Left renal pelvis (tissue), 4 donors: ENCODE measurements around the gene DIS3L2. TPM values are rescaled to one million over a fixed set of nuclear protein-coding genes. Genes with fewer than 3 reads are reported as not detected.

Experiments
- DNase-seq, 4 donors: peaks; one replicate each; pipeline ENCODE4 v3.0.0-alpha.2; 2013; ENCODE audit warnings: low read depth in 4 of 4, low spot score in 3 of 4
- polyA plus RNA-seq, 4 donors: library from polyadenylated mRNA; unstranded; fragments of 120-200 nt; gene quantifications; one replicate each; pipeline ENCODE4 v1.2.1, GENCODE V29; 2013; ENCODE audit not compliant: insufficient read length in 4 of 4

The DIS3L2 gene
- polyA plus RNA-seq, 4 donors = 26.5 to 42.7 (median 33.0) TPM

GRCh38 chr2:232049350-232049749 lies 87.8 kb downstream of the DIS3L2 start:
- no peak for DNase-seq

GRCh38 chr2:232052591-232052990 lies 91.1 kb downstream of the DIS3L2 start:
- no peak for DNase-seq

GRCh38 chr2:232053777-232054176 lies 92.3 kb downstream of the DIS3L2 start:
- DNase-seq = no peak

GRCh38 chr2:232058063-232058877 lies 96.8 kb downstream of the DIS3L2 start:
- no peak for DNase-seq

- DNase-seq = no peak
Observed at GRCh38 chr2:232058931-232059330, 97.4 kb downstream of the DIS3L2 start.

- DNase-seq = no peak
Observed at GRCh38 chr2:232061265-232061664, 99.8 kb downstream of the DIS3L2 start.

- no peak for DNase-seq
Observed at GRCh38 chr2:232073026-232073425, 111.5 kb downstream of the DIS3L2 start.

GRCh38 chr2:232073699-232074098 lies 112.2 kb downstream of the DIS3L2 start:
- DNase-seq = no peak

GRCh38 chr2:232075080-232075479 lies 113.6 kb downstream of the DIS3L2 start:
- no peak for DNase-seq

GRCh38 chr2:232075859-232076258 lies 114.3 kb downstream of the DIS3L2 start:
- no peak for DNase-seq

GRCh38 chr2:232076272-232076671 lies 114.8 kb downstream of the DIS3L2 start:
- no peak for DNase-seq

GRCh38 chr2:232076736-232077135 lies 115.2 kb downstream of the DIS3L2 start:
- no peak for DNase-seq

- DNase-seq = no peak
Observed at GRCh38 chr2:232085164-232085563, 123.7 kb downstream of the DIS3L2 start.

GRCh38 chr2:232085826-232086425 lies 124.4 kb downstream of the DIS3L2 start:
- no peak for DNase-seq

GRCh38 chr2:232088771-232089170 lies 127.3 kb downstream of the DIS3L2 start:
- no peak for DNase-seq

GRCh38 chr2:232094201-232094600 lies 132.7 kb downstream of the DIS3L2 start:
- DNase-seq = no peak

- no peak for DNase-seq
Observed at GRCh38 chr2:232094883-232095282, 133.4 kb downstream of the DIS3L2 start.

GRCh38 chr2:232097260-232097659 lies 135.7 kb downstream of the DIS3L2 start:
- no peak for DNase-seq

- no peak for DNase-seq
Observed at GRCh38 chr2:232097758-232098157, 136.2 kb downstream of the DIS3L2 start.

- no peak for DNase-seq
Observed at GRCh38 chr2:232102380-232102779, 140.9 kb downstream of the DIS3L2 start.

- DNase-seq = no peak
Observed at GRCh38 chr2:232103140-232103737, 141.7 kb downstream of the DIS3L2 start.
